Caco-2 (cell line): ENCODE results near the gene PSKH1. TPM values are rescaled to one million over a fixed set of nuclear protein-coding genes. Genes with fewer than 3 reads are reported as not detected.

Experiments used
- BruUV-seq: library from RNA; stranded (reverse); fragments of 400-500 nt; replicated peaks from 2 replicates; lab custom pipeline; 2021; lab: Mats Ljungman, UMichigan
- CTCF ChIA-PET: fragments of 300-600 bp; sonication (Branson Sonifier 250); formaldehyde crosslinking; loops from one replicate; lab custom pipeline; 2022; ENCODE audit warnings: antibody characterized with exemption; lab: Charles Lee
- POLR2A ChIA-PET: fragments of 300-600 bp; sonication (Branson Sonifier 250); formaldehyde crosslinking; loops from one replicate; lab custom pipeline; 2022; ENCODE audit warnings: antibody characterized with exemption; lab: Charles Lee
- DNase-seq, 2 experiments: peaks; one replicate each; pipeline versions ENCODE4 v3.0.0 to v3.0.0-alpha.2; 2020 to 2022
- H3K27me3 ChIP-seq: replicated peaks from 2 replicates; pipeline ENCODE4 v1.6.0; 2011; ENCODE audit warnings: low read length; ENCODE audit not compliant: control insufficient read depth, insufficient read depth
- H3K36me3 ChIP-seq: 2 replicates; pipeline ENCODE4 v1.5.1; 2011; ENCODE audit warnings: low read length; ENCODE audit not compliant: control insufficient read depth, insufficient read depth
- H3K4me1 ChIP-seq: fragments of 250-450 bp; sonication (Bioruptor Pico); 2 replicates; pipeline ENCODE4 v1.5.1; 2020; ENCODE audit warnings: mild to moderate bottlenecking
- H3K4me3 ChIP-seq: 2 replicates; pipeline ENCODE4 v1.5.1; 2011; ENCODE audit warnings: low read depth, mild to moderate bottlenecking, control low read depth, low read length
- H3K9me3 ChIP-seq: fragments of 250-450 bp; sonication (Bioruptor Pico); 2 replicates; pipeline ENCODE4 v1.5.1; 2020; ENCODE audit warnings: mild to moderate bottlenecking, moderate library complexity
- H3K27ac Mint-ChIP-seq: one replicate; pipeline ENCODE4 v1.8.0; 2022; ENCODE audit warnings: mixed read lengths; ENCODE audit not compliant: unreplicated experiment
- H3K27me3 Mint-ChIP-seq: one replicate; pipeline ENCODE4 v1.8.0; 2022; ENCODE audit warnings: mixed read lengths; ENCODE audit not compliant: insufficient read depth, unreplicated experiment
- H3K36me3 Mint-ChIP-seq: one replicate; pipeline ENCODE4 v1.8.0; 2022; ENCODE audit warnings: mild to moderate bottlenecking, mixed read lengths; ENCODE audit not compliant: insufficient read depth, unreplicated experiment
- H3K4me1 Mint-ChIP-seq: one replicate; pipeline ENCODE4 v1.8.0; 2022; ENCODE audit warnings: low read depth, mixed read lengths; ENCODE audit not compliant: unreplicated experiment
- H3K4me3 Mint-ChIP-seq: one replicate; pipeline ENCODE4 v1.8.0; 2022; ENCODE audit warnings: mild to moderate bottlenecking, moderate library complexity, mixed read lengths; ENCODE audit not compliant: unreplicated experiment
- H3K9me3 Mint-ChIP-seq: one replicate; pipeline ENCODE4 v1.8.0; 2022; ENCODE audit warnings: mixed read lengths; ENCODE audit not compliant: unreplicated experiment
- CTCF ChIP-seq, 2 experiments: fragments of 200-600 bp in 1 of 2; IDR thresholded peaks; 1 replicate in 1 of 2; 2 replicates in 1 of 2; pipeline versions ENCODE4 v1.5.1 to v1.8.0; 2011 to 2022; ENCODE audit warnings: antibody characterized with exemption in 1 of 2, control low read depth in 1 of 2, inconsistent platforms in 1 of 2, low read depth in 1 of 2, low read length in 1 of 2, mild to moderate bottlenecking in 1 of 2, moderate library complexity in 1 of 2; ENCODE audit not compliant: insufficient read depth in 1 of 2, severe bottlenecking in 1 of 2, unreplicated experiment in 1 of 2
- intact Hi-C: fragments of 100-400 bp; cut with micrococcal nuclease; formaldehyde crosslinking; loops from one replicate; pipeline ENCODE4 v1.10.0; 2022; ENCODE audit not compliant: unreplicated experiment
- total RNA-seq: library from RNA; stranded (reverse); gene quantifications from 2 replicates; pipeline ENCODE4 v1.2.3, GENCODE V29; 2022

PSKH1 gene
- total RNA-seq, 1 experiment from 2014 or later = 41.3 TPM

- H3K4me3 ChIP-seq = no peak overlapping the region
- no peaks in the 10 kb centered on the region for H3K27me3 ChIP-seq
- TF ChIP-seq CTCF (IDR thresholded peaks at IDR 0.05; ENCODE audit: insufficient read depth in 1 of 2, low read depth in 1 of 2, low read length in 1 of 2, severe bottlenecking in 1 of 2, unreplicated experiment in 1 of 2) = peak; percentile 57 to 83
- H3K4me3 Mint-ChIP-seq = no peak overlapping the region
- H3K27ac Mint-ChIP-seq = no peak overlapping the region
- H3K4me1 Mint-ChIP-seq = no peaks in the 10 kb centered on the region
- POLR2A ChIA-PET = interaction anchor here (0.6 to 1.6 kb wide), 6 partner anchors 17 to 133 kb away, joined by 4 to 11 read pairs (median 6); partner anchors contain the start of genes NUTF2, PSKH1, RANBP10 and TSNAXIP1
- intact Hi-C loops = loop anchor here (1.0 to 2.0 kb wide), 2 partner anchors 19 to 49 kb away; partner anchors contain the start of genes CENPT and NUTF2
- peaks cover 92% of the 10 kb centered on the region for H3K36me3 Mint-ChIP-seq
- peak; percentile 59 to 72 for DNase-seq
- H3K9me3 Mint-ChIP-seq = no peaks in the 10 kb centered on the region
- H3K9me3 ChIP-seq = no peaks in the 10 kb centered on the region
- CTCF ChIA-PET = interaction anchor here (0.7 to 1.6 kb wide), 13 partner anchors 9 to 344 kb away, joined by 3 to 48 read pairs (median 7); partner anchors contain the start of genes NUTF2, RANBP10 and TSNAXIP1
- BruUV-seq = no TSS peak
- peaks cover 10% of the 10 kb centered on the region for H3K36me3 ChIP-seq
- no peaks in the 10 kb centered on the region for H3K4me1 ChIP-seq
- H3K27me3 Mint-ChIP-seq = no peaks in the 10 kb centered on the region
Observed at GRCh38 chr16:67865318-67865717, 27.7 kb upstream of the PSKH1 start.

GRCh38 chr16:67868290-67868689, 24.8 kb upstream of the PSKH1 start:
- Mint-ChIP-seq H3K27ac (no peak overlapping the region), H3K36me3 (peaks cover 90% of the 10 kb centered on the region), H3K4me1 (no peaks in the 10 kb centered on the region), H3K9me3 (no peaks in the 10 kb centered on the region), H3K27me3 (no peaks in the 10 kb centered on the region), H3K4me3 (no peak overlapping the region)
- ChIA-PET CTCF (no interaction called here), POLR2A (no interaction called here)
- Histone ChIP-seq H3K36me3 (peaks cover 8% of the 10 kb centered on the region; the same call in 1 of the 2 replicates), H3K4me3 (no peak overlapping the region), H3K27me3 (no peaks in the 10 kb centered on the region), H3K9me3 (no peaks in the 10 kb centered on the region), H3K4me1 (no peaks in the 10 kb centered on the region)
- BruUV-seq = no TSS peak
- intact Hi-C loops = no loop called here
- DNase-seq = no peak
- TF ChIP-seq CTCF (IDR thresholded peaks at IDR 0.05; ENCODE audit: insufficient read depth in 1 of 2, low read depth in 1 of 2, low read length in 1 of 2, severe bottlenecking in 1 of 2, unreplicated experiment in 1 of 2) = no peak

GRCh38 chr16:67869653-67870052, 23.4 kb upstream of the PSKH1 start:
- Mint-ChIP-seq H3K27ac (no peak overlapping the region), H3K27me3 (no peaks in the 10 kb centered on the region), H3K9me3 (no peaks in the 10 kb centered on the region), H3K4me3 (no peak overlapping the region), H3K4me1 (peaks cover 11% of the 10 kb centered on the region), H3K36me3 (peaks cover 80% of the 10 kb centered on the region)
- Histone ChIP-seq H3K4me1 (peaks cover 7% of the 10 kb centered on the region; the same call in 1 of the 2 replicates), H3K36me3 (peaks cover 11% of the 10 kb centered on the region), H3K9me3 (no peaks in the 10 kb centered on the region), H3K4me3 (no peak overlapping the region), H3K27me3 (no peaks in the 10 kb centered on the region)
- TF ChIP-seq CTCF (IDR thresholded peaks at IDR 0.05; ENCODE audit: insufficient read depth in 1 of 2, low read depth in 1 of 2, low read length in 1 of 2, severe bottlenecking in 1 of 2, unreplicated experiment in 1 of 2) = no peak
- ChIA-PET CTCF (interaction anchor here (0.6 kb wide), 3 partner anchors 14 to 102 kb away, joined by 3 to 5 read pairs (median 3); partner anchors contain the start of gene PSKH1), POLR2A (no interaction called here)
- intact Hi-C loops = no loop called here
- no TSS peak for BruUV-seq
- no peak for DNase-seq
